H1 (cell line): ENCODE results near the gene UBE2I. TPM values are rescaled to one million over a fixed set of nuclear protein-coding genes. Genes with fewer than 3 reads are reported as not detected.

ENCODE experiments used
- CHD1 ChIP-seq: IDR thresholded peaks from 2 replicates; pipeline ENCODE4 v1.6.1; 2012; ENCODE audit warnings: low read depth, low read length, improper control_type of control experiment
- GABPA ChIP-seq: IDR thresholded peaks from 2 replicates; pipeline ENCODE4 v1.6.1; 2011; ENCODE audit warnings: mild to moderate bottlenecking, low read length, moderate library complexity, borderline replicate concordance; ENCODE audit not compliant: insufficient read depth
- PHF8 ChIP-seq: fragments of 200-600 bp; sonication (generic); conservative IDR thresholded peaks from 2 replicates; pipeline ENCODE4 v1.7.1; 2012; ENCODE audit warnings: low read depth, mild to moderate bottlenecking, inconsistent platforms, low read length, moderate library complexity
- RXRA ChIP-seq: IDR thresholded peaks from 2 replicates; pipeline ENCODE4 v1.6.1; 2011; ENCODE audit warnings: low read depth, mild to moderate bottlenecking, low read length, moderate library complexity; ENCODE audit not compliant: insufficient read depth
- TEAD4 ChIP-seq: IDR thresholded peaks from 2 replicates; pipeline ENCODE4 v1.6.1; 2012; ENCODE audit warnings: low read depth, low read length, inconsistent platforms, mixed read lengths
- polyA plus RNA-seq, 7 experiments: library from polyadenylated mRNA; depleted of rRNA in 3 of 7; stranded (reverse) in 5 of 7; unstranded in 2 of 7; fragments of >200 nt in 5 of 7; fragments of 200-250 nt in 2 of 7; gene quantifications; 1 replicate in 5 of 7; 2 replicates in 1 of 7; 4 replicates in 1 of 7; pipeline versions ENCODE4 v1.2.1 to v1.2.3, GENCODE V29; 2011 to 2013; ENCODE audit warnings: missing spikeins in 2 of 7, mixed read lengths in 2 of 7
- total RNA-seq: library from RNA; stranded (reverse); fragmentation: NEBNext Ultra II Directional; extraction: Animal tissue kit (Norgen Biotek cat#: 25700); gene quantifications from 2 replicates; pipeline ENCODE4 v1.2.1, GENCODE V29; 2021
- TF ChIP-seq, protein P1 (sequence below): fragments of 300-600 bp; sonication (generic); IDR thresholded peaks from 2 replicates; pipeline ENCODE4 v1.7.1; 2012; ENCODE audit warnings: low read length, moderate library complexity, mild to moderate bottlenecking, inconsistent platforms; ENCODE audit not compliant: insufficient replicate concordance

Gene UBE2I
- total and polyA plus RNA-seq, 2 of the 8 experiments (the other 6 are each of a cell fraction or from before 2014, with no cell fraction given) = 148 to 268 TPM

DNA sequence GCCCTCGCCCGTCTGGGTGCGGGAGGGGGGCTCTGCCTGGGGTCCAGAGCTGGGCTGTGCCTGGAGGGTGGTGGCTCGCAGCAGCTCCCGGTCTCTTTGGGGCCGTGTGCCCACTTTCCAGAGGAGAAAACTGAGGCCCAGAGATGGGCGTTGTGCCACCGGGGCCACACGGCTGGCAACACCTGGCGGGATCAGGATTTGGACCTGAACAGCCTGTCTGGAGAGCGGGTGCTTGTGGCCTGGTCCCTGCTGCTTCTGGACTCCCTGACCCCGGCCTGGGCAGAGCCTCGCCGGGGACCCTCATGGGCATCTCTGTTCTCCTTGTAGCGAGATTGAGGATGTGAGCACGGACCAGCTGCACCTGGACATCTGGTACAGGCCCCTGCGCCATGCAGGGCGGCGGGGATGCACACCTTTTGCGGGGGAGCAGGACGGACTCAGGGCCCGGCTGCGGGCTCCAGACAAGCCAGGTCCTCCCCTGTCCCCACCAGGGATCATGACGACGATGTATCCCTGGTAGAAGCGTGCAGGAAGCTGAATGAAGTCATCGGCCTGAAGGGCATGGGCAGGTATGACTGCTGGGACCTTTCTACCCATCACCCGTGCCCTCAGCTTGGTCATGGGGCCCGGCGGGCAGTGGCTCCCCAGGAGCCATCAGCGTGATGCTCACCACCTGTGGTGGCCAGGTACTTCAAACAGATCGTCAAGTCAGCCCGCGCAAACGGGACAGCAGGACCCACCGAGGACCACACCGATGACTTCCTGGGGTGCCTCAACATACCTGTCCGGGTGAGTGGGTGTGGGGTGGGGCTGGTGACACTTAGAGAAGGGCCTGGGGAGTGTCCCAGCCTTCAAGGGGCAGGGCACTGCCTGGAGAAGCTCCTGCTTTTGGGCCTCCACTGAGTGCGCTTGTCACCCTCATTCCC is 32.3 kb downstream of the UBE2I start (continued):
- TF ChIP-seq, protein P1, sequence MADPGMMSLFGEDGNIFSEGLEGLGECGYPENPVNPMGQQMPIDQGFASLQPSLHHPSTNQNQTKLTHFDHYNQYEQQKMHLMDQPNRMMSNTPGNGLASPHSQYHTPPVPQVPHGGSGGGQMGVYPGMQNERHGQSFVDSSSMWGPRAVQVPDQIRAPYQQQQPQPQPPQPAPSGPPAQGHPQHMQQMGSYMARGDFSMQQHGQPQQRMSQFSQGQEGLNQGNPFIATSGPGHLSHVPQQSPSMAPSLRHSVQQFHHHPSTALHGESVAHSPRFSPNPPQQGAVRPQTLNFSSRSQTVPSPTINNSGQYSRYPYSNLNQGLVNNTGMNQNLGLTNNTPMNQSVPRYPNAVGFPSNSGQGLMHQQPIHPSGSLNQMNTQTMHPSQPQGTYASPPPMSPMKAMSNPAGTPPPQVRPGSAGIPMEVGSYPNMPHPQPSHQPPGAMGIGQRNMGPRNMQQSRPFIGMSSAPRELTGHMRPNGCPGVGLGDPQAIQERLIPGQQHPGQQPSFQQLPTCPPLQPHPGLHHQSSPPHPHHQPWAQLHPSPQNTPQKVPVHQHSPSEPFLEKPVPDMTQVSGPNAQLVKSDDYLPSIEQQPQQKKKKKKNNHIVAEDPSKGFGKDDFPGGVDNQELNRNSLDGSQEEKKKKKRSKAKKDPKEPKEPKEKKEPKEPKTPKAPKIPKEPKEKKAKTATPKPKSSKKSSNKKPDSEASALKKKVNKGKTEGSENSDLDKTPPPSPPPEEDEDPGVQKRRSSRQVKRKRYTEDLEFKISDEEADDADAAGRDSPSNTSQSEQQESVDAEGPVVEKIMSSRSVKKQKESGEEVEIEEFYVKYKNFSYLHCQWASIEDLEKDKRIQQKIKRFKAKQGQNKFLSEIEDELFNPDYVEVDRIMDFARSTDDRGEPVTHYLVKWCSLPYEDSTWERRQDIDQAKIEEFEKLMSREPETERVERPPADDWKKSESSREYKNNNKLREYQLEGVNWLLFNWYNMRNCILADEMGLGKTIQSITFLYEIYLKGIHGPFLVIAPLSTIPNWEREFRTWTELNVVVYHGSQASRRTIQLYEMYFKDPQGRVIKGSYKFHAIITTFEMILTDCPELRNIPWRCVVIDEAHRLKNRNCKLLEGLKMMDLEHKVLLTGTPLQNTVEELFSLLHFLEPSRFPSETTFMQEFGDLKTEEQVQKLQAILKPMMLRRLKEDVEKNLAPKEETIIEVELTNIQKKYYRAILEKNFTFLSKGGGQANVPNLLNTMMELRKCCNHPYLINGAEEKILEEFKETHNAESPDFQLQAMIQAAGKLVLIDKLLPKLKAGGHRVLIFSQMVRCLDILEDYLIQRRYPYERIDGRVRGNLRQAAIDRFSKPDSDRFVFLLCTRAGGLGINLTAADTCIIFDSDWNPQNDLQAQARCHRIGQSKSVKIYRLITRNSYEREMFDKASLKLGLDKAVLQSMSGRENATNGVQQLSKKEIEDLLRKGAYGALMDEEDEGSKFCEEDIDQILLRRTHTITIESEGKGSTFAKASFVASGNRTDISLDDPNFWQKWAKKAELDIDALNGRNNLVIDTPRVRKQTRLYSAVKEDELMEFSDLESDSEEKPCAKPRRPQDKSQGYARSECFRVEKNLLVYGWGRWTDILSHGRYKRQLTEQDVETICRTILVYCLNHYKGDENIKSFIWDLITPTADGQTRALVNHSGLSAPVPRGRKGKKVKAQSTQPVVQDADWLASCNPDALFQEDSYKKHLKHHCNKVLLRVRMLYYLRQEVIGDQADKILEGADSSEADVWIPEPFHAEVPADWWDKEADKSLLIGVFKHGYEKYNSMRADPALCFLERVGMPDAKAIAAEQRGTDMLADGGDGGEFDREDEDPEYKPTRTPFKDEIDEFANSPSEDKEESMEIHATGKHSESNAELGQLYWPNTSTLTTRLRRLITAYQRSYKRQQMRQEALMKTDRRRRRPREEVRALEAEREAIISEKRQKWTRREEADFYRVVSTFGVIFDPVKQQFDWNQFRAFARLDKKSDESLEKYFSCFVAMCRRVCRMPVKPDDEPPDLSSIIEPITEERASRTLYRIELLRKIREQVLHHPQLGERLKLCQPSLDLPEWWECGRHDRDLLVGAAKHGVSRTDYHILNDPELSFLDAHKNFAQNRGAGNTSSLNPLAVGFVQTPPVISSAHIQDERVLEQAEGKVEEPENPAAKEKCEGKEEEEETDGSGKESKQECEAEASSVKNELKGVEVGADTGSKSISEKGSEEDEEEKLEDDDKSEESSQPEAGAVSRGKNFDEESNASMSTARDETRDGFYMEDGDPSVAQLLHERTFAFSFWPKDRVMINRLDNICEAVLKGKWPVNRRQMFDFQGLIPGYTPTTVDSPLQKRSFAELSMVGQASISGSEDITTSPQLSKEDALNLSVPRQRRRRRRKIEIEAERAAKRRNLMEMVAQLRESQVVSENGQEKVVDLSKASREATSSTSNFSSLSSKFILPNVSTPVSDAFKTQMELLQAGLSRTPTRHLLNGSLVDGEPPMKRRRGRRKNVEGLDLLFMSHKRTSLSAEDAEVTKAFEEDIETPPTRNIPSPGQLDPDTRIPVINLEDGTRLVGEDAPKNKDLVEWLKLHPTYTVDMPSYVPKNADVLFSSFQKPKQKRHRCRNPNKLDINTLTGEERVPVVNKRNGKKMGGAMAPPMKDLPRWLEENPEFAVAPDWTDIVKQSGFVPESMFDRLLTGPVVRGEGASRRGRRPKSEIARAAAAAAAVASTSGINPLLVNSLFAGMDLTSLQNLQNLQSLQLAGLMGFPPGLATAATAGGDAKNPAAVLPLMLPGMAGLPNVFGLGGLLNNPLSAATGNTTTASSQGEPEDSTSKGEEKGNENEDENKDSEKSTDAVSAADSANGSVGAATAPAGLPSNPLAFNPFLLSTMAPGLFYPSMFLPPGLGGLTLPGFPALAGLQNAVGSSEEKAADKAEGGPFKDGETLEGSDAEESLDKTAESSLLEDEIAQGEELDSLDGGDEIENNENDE = no peak
- no peak for TF ChIP-seq TEAD4
- TF ChIP-seq RXRA = no peak
- no peak for TF ChIP-seq GABPA
- TF ChIP-seq CHD1 = no peak
- TF ChIP-seq PHF8 = no peak
- TF ChIP-seq, all 59 proteins: peak for 0
